A673 (cell line): ENCODE data around the gene AREL1.

Source experiments
- CTCF ChIP-seq: fragments of 300-800, 200-600 bp; sonication (generic); conservative IDR thresholded peaks from 2 replicates; pipeline ENCODE4 v1.5.1; 2017; ENCODE audit warnings: low read depth, mild to moderate bottlenecking, antibody characterized with exemption, low read length, moderate library complexity, mixed read lengths
- EZH2 ChIP-seq: fragments of 200-600 bp; sonication (generic); IDR thresholded peaks from 2 replicates; pipeline ENCODE4 v1.6.1; 2017; ENCODE audit warnings: borderline replicate concordance, low read depth, mild to moderate bottlenecking, mixed read lengths, antibody characterized with exemption, low read length; ENCODE audit not compliant: poor library complexity, severe bottlenecking

- TF ChIP-seq CTCF: no peak
- no peak for TF ChIP-seq EZH2
Measured at GRCh38 chr14:74619672-74620131, 93.2 kb downstream of the AREL1 start.
